Measurements from ENCODE around the gene C2CD4D. TPM values are rescaled to one million over a fixed set of nuclear protein-coding genes. Genes with fewer than 3 reads are reported as not detected.

The C2CD4D gene
- total and polyA plus RNA-seq, 7 donors, result 0.47 TPM; not detected in 6

DNA sequence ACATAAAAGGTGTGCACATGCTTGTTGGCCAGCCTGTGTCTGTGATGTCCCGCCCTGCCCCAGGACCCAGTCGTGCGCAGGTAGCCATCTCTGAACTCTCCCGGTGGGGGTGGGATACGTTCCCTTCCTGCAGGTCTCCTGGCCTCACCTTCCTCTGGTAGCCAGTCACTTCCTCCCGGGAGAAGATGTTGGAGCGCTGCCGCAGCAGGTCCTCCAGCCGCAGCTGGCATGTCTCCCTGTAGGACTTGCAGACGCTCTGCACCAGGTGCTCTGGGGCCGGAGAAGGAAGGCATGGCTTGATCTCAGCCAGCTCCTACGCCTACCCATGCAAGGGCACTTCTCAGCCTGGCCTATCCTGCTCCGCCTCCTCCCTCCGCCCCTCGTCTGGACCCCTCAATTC lies 25.2 kb downstream of the C2CD4D start:
- Histone ChIP-seq H3K4me3 (no peak overlapping the region), H3K27me3 (ENCODE audit: insufficient read depth in 3 of 3, low read length in 2 of 3) (no peaks in the 10 kb centered on the region), H3K4me1 (peaks cover 12% of the 10 kb centered on the region), H3K27ac (no peak overlapping the region), H3K9me3 (no peaks in the 10 kb centered on the region), H3K36me3 (ENCODE audit: insufficient read depth in 1 of 2, low read depth in 1 of 2) (peaks cover 0 to 68% of the 10 kb centered on the region in 2 donors)
- intact Hi-C loops (cut with DNase I), result no loop called here
- TF ChIP-seq, protein P1, sequence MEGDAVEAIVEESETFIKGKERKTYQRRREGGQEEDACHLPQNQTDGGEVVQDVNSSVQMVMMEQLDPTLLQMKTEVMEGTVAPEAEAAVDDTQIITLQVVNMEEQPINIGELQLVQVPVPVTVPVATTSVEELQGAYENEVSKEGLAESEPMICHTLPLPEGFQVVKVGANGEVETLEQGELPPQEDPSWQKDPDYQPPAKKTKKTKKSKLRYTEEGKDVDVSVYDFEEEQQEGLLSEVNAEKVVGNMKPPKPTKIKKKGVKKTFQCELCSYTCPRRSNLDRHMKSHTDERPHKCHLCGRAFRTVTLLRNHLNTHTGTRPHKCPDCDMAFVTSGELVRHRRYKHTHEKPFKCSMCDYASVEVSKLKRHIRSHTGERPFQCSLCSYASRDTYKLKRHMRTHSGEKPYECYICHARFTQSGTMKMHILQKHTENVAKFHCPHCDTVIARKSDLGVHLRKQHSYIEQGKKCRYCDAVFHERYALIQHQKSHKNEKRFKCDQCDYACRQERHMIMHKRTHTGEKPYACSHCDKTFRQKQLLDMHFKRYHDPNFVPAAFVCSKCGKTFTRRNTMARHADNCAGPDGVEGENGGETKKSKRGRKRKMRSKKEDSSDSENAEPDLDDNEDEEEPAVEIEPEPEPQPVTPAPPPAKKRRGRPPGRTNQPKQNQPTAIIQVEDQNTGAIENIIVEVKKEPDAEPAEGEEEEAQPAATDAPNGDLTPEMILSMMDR (IDR thresholded peaks at IDR 0.05), result no peak
- 71 to 78% (median 73%) methylated on average over 13 to 15 of the region's 15 CpGs for WGBS, 3 donors
- no peak for DNase-seq
- ATAC-seq, result no peak

GRCh38 chr1:151813271-151813977 lies 26.2 kb downstream of the C2CD4D start:
- no peak overlapping the region for H3K27ac ChIP-seq
- no peaks in the 10 kb centered on the region for H3K27me3 ChIP-seq (ENCODE audit: insufficient read depth in 3 of 3, low read length in 2 of 3)
- 73 to 77% (median 74%) methylated on average over 12 of the region's 12 CpGs for WGBS, 3 donors
- ATAC-seq (no peak), DNase-seq (no peak)
- no peaks in the 10 kb centered on the region for H3K9me3 ChIP-seq
- H3K4me3 ChIP-seq, result no peak overlapping the region
- peaks cover 0 to 71% of the 10 kb centered on the region in 2 donors for H3K36me3 ChIP-seq (ENCODE audit: insufficient read depth in 1 of 2, low read depth in 1 of 2)
- TF ChIP-seq, protein P1 (IDR thresholded peaks at IDR 0.05), result no peak
- H3K4me1 ChIP-seq, result peaks cover 10% of the 10 kb centered on the region
- intact Hi-C loops (cut with DNase I), result no loop called here

GRCh38 chr1:151811181-151811580 lies 28.4 kb downstream of the C2CD4D start:
- Histone ChIP-seq H3K27ac (peak overlapping the region; percentile 39), H3K36me3 (ENCODE audit: insufficient read depth in 1 of 2, low read depth in 1 of 2) (peaks cover 0 to 76% of the 10 kb centered on the region in 2 donors), H3K9me3 (no peaks in the 10 kb centered on the region), H3K4me1 (peaks cover 10% of the 10 kb centered on the region), H3K27me3 (ENCODE audit: insufficient read depth in 3 of 3, low read length in 2 of 3) (no peaks in the 10 kb centered on the region), H3K4me3 (no peak overlapping the region)
- intact Hi-C loops (cut with DNase I), result no loop called here
- 44 to 59% (median 50%) methylated on average over 9 of the region's 9 CpGs for WGBS, 3 donors
- ATAC-seq (peak; percentile 57 to 77 (median 74)), DNase-seq (peak in 1 of 2 donors; percentile 34)
- TF ChIP-seq, protein P1 (IDR thresholded peaks at IDR 0.05), result no peak

GRCh38 chr1:151809985-151810556 lies 29.5 kb downstream of the C2CD4D start:
- ATAC-seq, result no peak
- no peak overlapping the region for H3K27ac ChIP-seq

More at GRCh38 chr1:151809985-151810556, 29.5 kb downstream of the C2CD4D start:
- DNase-seq, result no peak
- no peaks in the 10 kb centered on the region for H3K9me3 ChIP-seq
- H3K27me3 ChIP-seq (ENCODE audit: insufficient read depth in 3 of 3, low read length in 2 of 3), result no peaks in the 10 kb centered on the region
- TF ChIP-seq, protein P1 (IDR thresholded peaks at IDR 0.05), result no peak
- H3K4me3 ChIP-seq, result no peak overlapping the region
- intact Hi-C loops (cut with DNase I), result no loop called here
- H3K4me1 ChIP-seq, result peaks cover 10% of the 10 kb centered on the region
- 96 to 100% (median 97%) methylated on average over 1 of the region's 1 CpG for WGBS, 3 donors
- peaks cover 0 to 67% of the 10 kb centered on the region in 2 donors for H3K36me3 ChIP-seq (ENCODE audit: insufficient read depth in 1 of 2, low read depth in 1 of 2)

Data from psoas muscle (tissue), 8 donors.